Endothelial cell of hepatic sinusoid (primary cell): ENCODE results near the gene TUT4.
"Not testable (repeated sequence)": the region's sequence is repeated elsewhere in the genome, so short reads cannot be mapped to it uniquely, and the experiment has no call there.

Source experiments
- in situ Hi-C: cut with HindIII; loops from 2 replicates; pipeline ENCODE4 v1.10.0; 2017; ENCODE audit warnings: low sequenced_read_pairs

The TUT4 gene

GRCh38 chr1:52552505-52553361 lies at the start of gene TUT4:
TSS of gene TUT4 (minus strand) at chr1:52553092. CDS start at chr1:52526280, 26,812 bp downstream.
- in situ Hi-C loops, result no loop called here

DNA sequence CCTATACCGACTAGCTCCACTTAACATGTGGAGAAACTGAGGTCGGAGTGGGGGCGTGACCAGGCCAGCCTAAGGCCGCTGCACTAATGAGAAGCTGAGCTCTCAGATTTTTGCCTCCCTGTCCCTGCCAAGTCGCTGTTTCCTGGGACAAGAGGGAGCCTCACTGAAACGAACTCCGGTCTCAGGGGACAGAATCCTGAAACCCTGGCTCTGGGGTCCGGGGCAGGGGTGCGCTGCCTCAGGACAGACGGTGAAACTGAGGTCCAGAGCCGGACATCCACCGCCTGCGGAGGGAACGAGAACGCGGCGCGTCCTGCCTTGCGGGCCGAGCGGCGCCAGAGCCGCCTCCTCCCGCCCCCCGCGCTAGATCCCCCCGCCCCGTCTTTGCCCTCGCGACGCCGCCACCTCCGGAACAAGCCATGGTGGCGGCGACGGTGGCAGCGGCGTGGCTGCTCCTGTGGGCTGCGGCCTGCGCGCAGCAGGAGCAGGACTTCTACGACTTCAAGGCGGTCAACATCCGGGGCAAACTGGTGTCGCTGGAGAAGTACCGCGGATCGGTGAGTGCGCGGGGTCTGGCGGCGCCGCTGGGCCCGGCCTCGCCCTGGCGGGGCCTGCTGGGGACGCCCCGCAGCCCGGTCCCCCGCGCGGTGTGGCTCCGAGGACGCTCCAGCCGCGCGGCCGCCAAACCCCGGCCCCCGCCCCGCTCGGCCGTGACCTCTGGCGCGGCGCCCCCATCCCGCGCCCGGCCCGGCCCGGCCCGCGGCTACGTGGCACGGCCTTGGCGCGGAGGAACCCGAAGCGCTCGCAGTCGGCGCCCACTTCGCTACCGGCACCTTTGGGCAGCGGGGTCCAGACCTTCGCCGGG lies 49.3 kb upstream of the TUT4 start, which contains the start of gene GPX7:
Gene GPX7 (plus strand): TSS at position 381 of the 865 bp plus-strand sequence. CDS start 39 bp downstream, at position 420.
- in situ Hi-C loops, result no loop called here

GRCh38 chr1:52601519-52601918 lies 48.6 kb upstream of the TUT4 start:
- in situ Hi-C loops, result no loop called here

DNA sequence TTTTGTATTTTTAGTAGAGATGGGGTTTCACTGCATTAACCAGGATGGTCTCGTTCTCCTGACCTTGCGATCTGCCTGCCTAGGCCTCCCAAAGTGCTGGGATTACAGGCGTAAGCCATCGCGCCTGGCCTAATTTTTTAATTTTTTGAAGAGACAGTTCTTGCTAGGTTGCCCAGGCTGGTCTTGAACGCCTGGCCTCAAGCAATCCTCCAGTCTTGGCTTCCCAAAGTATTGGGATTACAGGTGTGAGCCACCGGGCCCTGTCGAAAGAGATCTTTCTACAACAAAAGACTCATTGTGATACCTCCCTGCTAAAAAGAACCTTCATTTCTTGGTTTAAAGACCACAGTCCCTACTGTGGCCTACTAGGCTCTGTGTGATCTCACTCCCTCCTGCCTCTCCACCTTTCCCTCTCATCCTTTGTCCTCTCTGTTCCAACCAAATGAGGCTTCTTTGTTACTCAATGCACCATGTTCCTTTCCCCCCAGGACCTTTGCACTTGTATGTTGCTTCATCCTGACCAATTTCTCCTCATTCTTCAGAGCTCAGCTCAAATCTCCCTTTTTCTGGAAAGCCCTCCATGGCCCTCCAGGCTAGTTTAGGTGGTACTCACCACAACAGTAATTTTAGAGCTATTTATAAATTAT lies 47.8 kb upstream of the TUT4 start:
- in situ Hi-C loops, result no loop called here

DNA sequence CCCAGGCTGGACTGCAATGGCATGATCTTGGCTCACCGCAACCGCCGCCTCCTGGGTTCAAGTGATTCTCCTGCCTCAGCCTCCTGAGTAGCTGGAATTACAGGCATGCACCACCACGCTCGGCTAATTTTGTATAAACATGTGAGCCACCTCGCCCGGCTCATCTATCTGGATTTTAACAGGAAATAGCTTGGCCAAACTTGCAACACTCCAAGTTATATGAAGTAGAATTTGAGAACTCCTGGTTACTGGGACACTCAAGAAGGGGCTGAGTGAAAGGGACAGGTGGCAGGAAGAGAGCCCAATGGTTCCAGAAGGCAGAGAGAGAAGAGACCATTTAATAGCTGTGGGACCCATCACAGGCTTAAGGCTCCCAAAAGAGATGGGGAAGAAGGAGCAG lies 46.3 kb upstream of the TUT4 start:
- in situ Hi-C loops, result no loop called here

DNA sequence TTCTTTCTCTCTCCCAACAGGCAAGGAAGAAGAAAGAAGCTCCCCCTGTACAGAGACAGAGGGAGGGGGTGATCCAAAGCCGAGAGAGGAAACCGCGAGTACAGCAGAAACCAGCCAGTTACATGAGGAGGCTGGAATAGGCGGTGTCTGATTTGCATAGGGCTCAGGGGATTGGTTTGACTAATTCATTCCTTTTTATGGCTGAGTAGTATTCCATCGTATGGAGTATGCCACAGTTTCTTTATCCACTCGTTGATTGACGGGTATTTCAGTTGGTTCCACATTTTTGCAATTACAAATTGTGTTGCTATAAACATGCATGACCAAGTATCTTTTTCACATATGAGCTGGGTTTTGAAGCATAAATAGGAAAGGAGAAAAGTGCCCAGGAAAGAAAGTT lies 45.8 kb upstream of the TUT4 start:
- in situ Hi-C loops, result no loop called here

GRCh38 chr1:52597912-52598311 lies 45.0 kb upstream of the TUT4 start:
- in situ Hi-C loops, result no loop called here

DNA sequence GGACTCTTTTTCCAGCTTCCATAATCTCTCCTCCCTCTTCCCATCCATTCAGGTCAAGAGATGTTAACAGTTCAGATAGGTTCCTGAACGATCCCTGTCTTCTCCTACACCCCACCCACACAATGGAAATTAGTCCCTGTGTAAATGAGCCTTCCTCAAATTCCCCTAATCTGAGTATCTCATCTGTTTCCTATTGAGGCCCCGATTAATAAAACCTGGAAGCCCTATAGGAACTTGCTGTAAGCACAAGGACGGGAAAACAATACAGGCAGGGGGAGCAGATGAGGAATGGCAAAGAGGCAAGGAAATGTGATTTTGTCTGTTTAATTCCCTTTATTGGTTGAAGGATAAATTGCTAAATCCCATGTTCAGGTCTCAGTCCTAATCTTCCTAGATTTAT lies 42.2 kb upstream of the TUT4 start:
- in situ Hi-C loops, result no loop called here

- in situ Hi-C loops, result loop anchor here (5.0 kb wide), 1 partner anchor 69 kb away; no protein-coding TSS in a partner anchor
Observed at GRCh38 chr1:52593495-52593894, 40.6 kb upstream of the TUT4 start.

GRCh38 chr1:52592637-52593323 lies 39.9 kb upstream of the TUT4 start:
- in situ Hi-C loops, result loop anchor here (5.0 kb wide), 1 partner anchor 70 kb away; no protein-coding TSS in a partner anchor

DNA sequence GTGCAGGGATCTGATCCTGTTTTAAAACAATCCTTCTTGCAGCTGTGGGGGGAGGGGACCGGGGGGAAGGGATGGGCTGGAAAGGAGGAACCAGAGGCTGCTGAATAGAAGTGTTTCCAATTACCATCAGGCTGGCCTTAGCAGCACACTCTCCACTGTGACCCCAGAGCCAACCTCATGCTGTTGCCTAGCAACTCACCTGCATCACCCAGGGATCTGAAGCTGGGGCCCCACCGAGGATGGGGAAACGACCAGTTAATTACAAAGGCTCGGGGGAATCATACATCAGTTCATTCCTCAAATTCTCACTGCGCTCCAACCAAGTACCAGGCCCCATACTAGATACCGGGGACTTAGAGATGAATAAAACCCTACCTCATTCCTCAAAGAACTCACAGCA lies 37.4 kb upstream of the TUT4 start:
- in situ Hi-C loops, result loop anchor here (5.0 kb wide), 1 partner anchor 72 kb away; no protein-coding TSS in a partner anchor

- in situ Hi-C loops, result loop anchor here (10.0 kb wide), 1 partner anchor 64 kb away; no protein-coding TSS in a partner anchor
Observed at GRCh38 chr1:52588535-52588934, 35.6 kb upstream of the TUT4 start.

DNA sequence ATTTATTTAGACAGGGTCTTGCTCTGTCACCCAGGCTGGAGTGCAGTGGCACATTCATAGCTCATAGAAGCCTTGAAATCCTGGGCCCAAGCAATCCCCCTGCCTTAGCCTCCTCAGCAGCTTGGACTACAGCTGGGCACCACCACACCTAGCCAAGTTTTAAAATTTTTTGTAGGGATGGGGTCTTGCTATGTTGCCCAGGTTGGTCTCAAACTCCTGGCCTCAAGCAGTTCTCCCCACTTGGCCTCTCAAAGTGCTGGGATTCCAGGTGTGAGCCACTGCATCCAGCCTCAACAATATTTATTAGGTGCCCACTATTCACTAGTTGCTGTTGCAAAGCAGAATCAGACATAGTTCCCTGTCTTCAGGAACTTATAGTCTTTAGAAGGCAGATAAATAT lies 35.1 kb upstream of the TUT4 start:
- in situ Hi-C loops, result loop anchor here (10.0 kb wide), 1 partner anchor 63 kb away; no protein-coding TSS in a partner anchor

GRCh38 chr1:52585474-52585873 lies 32.6 kb upstream of the TUT4 start:
- in situ Hi-C loops, result loop anchor here (10.0 kb wide), 1 partner anchor 61 kb away; no protein-coding TSS in a partner anchor

DNA sequence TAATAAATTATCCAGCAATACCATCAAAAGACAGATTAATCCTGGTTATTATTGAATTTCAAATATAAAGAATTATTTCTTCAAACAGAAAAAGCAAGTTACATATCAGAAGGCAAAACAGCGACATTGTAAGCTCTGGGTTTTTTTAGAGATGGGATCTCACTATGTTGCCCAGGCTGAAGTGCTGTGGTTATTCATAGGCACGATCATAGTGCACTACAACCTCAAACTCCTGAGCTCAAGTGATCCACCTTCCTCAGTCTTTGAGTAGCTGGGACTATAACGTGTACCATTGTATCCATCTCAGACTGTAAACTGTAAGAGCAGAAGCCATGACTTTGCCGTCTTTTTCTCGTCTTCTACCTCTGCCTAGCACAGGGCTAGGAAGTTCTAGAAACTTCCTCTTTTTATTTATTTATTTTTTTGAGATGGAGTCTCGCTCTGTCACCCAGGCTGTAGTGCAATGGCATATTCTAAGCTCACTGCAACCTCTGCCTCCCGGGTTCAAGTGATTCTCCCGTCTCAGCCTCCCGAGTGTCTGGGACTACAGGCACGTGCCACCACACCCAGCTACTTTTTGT lies 29.3 kb upstream of the TUT4 start:
- in situ Hi-C loops, result loop anchor here (10.0 kb wide), 1 partner anchor 57 kb away; no protein-coding TSS in a partner anchor

GRCh38 chr1:52580283-52580682 lies 27.4 kb upstream of the TUT4 start:
- in situ Hi-C loops, result loop anchor here (10.0 kb wide), 1 partner anchor 55 kb away; no protein-coding TSS in a partner anchor

DNA sequence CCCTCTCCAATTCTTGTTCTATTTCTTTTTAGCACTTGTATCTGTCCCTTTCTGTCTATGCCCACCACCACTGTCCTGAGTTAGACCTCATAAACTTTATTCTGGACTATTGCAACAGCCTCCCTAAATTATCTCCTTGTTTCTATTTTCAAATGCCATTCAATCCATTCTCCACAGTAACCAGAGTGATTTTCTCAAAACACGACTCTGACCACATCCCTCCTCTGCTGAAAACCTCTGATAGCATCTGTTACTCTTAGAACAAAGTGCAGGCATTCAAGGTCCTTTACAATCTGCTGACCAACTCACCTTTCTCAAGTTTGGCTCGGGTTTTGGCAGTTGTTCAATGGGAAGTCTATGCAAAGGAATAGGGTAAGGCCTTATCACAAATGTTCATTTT lies 26.5 kb upstream of the TUT4 start:
- in situ Hi-C loops, result no loop called here

- in situ Hi-C loops, result not testable (repeated sequence)
Observed at GRCh38 chr1:52578066-52578465, 25.2 kb upstream of the TUT4 start.

DNA sequence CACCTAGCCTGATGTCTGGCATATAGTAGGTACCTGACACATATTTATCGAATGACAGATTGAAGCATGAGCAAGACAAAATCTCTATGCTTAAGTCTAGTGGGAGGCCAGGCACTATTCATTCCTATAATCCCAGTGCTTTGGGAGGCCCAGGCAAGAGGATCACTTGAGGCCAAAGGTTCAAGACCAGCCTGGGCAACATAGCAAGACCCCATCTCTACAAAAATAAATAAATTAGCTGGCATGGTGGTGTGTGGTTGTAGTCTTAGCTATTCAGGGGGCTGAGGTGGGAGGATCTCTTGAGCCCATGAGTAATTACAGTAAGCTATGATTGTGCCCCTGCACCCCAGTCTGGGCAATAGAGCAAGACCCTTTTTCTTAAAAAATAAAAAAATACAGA lies 23.2 kb upstream of the TUT4 start:
- in situ Hi-C loops, result no loop called here

GRCh38 chr1:52574594-52574993 lies 21.7 kb upstream of the TUT4 start:
- in situ Hi-C loops, result loop anchor here (5.0 kb wide), 1 partner anchor 103 kb away; no protein-coding TSS in a partner anchor
